GM12878 (cell line): ENCODE results near the gene SPATA2. TPM values are rescaled to one million over a fixed set of nuclear protein-coding genes. Genes with fewer than 3 reads are reported as not detected.

ENCODE experiments used
- ATAC-seq: fragments of 200-7000 bp; cut with Tn5 transposase; 3 replicates; pipeline ENCODE4 v1.9.1; 2020; ENCODE audit warnings: mild to moderate bottlenecking, moderate library complexity
- BruUV-seq: library from RNA; stranded (reverse); fragments of 400-500 nt; replicated peaks from 2 replicates; lab custom pipeline; 2021; lab: Mats Ljungman, UMichigan
- CTCF ChIA-PET: fragments of 300-600 bp; sonication (Branson Sonifier 250); formaldehyde crosslinking; extraction: SDS; loops from one replicate; lab custom pipeline; 2021; ENCODE audit warnings: inconsistent platforms; lab: Yijun Ruan, JAX
- POLR2A ChIA-PET: fragments of 350-600 bp; formaldehyde crosslinking; extraction: SDS; loops from one replicate; lab custom pipeline; 2021; ENCODE audit warnings: inconsistent platforms; lab: Charles Lee
- RAD21 ChIA-PET: fragments of 300-600 bp; sonication (Branson Sonifier 250); formaldehyde crosslinking; loops from one replicate; lab custom pipeline; 2023; ENCODE audit warnings: antibody characterized with exemption; ENCODE audit not compliant: unreplicated experiment; lab: Charles Lee
- SMC1A ChIA-PET: fragments of 300-600 bp; sonication (Branson Sonifier 250); formaldehyde crosslinking; loops from one replicate; lab custom pipeline; 2023; ENCODE audit not compliant: unreplicated experiment, uncharacterized antibody; lab: Charles Lee
- DNase-seq: peaks from one replicate; pipeline ENCODE4 v3.0.0-alpha.2; 2011; ENCODE audit warnings: low read depth, low spot score
- FAIRE-seq: peaks from 3 replicates; lab custom pipeline; 2011; peaks lifted over from hg19 to GRCh38; lab: Jason Lieb, UNC
- H2AFZ ChIP-seq: 2 replicates; pipeline ENCODE4 v1.6.0; 2011; ENCODE audit warnings: low read depth, low read length, control low read depth; ENCODE audit not compliant: control insufficient read depth
- H3K27ac ChIP-seq: 2 replicates; pipeline ENCODE4 v1.5.1; 2011; ENCODE audit warnings: control low read depth; ENCODE audit not compliant: control insufficient read depth, insufficient read depth
- H3K27me3 ChIP-seq, 2 experiments: replicated peaks in 1 of 2; 2 replicates each; pipeline versions ENCODE4 v1.6.0 to v1.6.1; 2011; ENCODE audit warnings: low read length in 1 of 2; ENCODE audit not compliant: control insufficient read depth in 2 of 2, insufficient read depth in 2 of 2
- H3K36me3 ChIP-seq, 2 experiments: 2 replicates each; pipeline ENCODE4 v1.5.1; 2011; ENCODE audit warnings: low read length in 1 of 2; ENCODE audit not compliant: control insufficient read depth in 2 of 2, insufficient read depth in 2 of 2
- H3K4me1 ChIP-seq: 2 replicates; pipeline ENCODE4 v1.6.1; 2011; ENCODE audit warnings: mild to moderate bottlenecking, low read length, moderate library complexity, mixed read lengths; ENCODE audit not compliant: control insufficient read depth, insufficient read depth
- H3K4me2 ChIP-seq: 2 replicates; pipeline ENCODE4 v1.6.0; 2011; ENCODE audit warnings: control low read depth; ENCODE audit not compliant: control insufficient read depth, insufficient read depth
- H3K4me3 ChIP-seq: fragments of 200-600 bp; sonication (generic); 2 replicates; pipeline ENCODE4 v1.5.1; 2016
- H3K79me2 ChIP-seq: 2 replicates; pipeline ENCODE4 v1.6.0; 2011; ENCODE audit warnings: low read length; ENCODE audit not compliant: control insufficient read depth, insufficient read depth
- H3K9ac ChIP-seq: 2 replicates; pipeline ENCODE4 v1.8.0; 2011; ENCODE audit warnings: low read length, control low read depth, mixed read lengths; ENCODE audit not compliant: control insufficient read depth, insufficient read depth
- H3K9me3 ChIP-seq: replicated peaks from 3 replicates; pipeline ENCODE4 v1.5.1; 2011; ENCODE audit warnings: mild to moderate bottlenecking, low read length; ENCODE audit not compliant: control insufficient read depth, insufficient read depth
- H4K20me1 ChIP-seq: 2 replicates; pipeline ENCODE4 v1.6.0; 2011; ENCODE audit not compliant: control insufficient read depth, insufficient read depth
- BACH1 ChIP-seq: fragments of 450-650 bp; IDR thresholded peaks from 2 replicates; pipeline ENCODE4 v1.6.1; 2017; ENCODE audit warnings: mild to moderate bottlenecking, borderline replicate concordance
- BRCA1 ChIP-seq: IDR thresholded peaks from 2 replicates; pipeline ENCODE4 v1.6.1; 2011; ENCODE audit warnings: low read depth, low read length, improper control_type of control experiment
- CBX3 ChIP-seq: fragments of 200-600 bp; sonication (generic); IDR thresholded peaks from 2 replicates; pipeline ENCODE4 v1.6.1; 2016; ENCODE audit warnings: low read depth, borderline replicate concordance
- CREB1 ChIP-seq: IDR thresholded peaks from 2 replicates; pipeline ENCODE4 v1.6.1; 2012; ENCODE audit warnings: low read depth, mild to moderate bottlenecking, inconsistent platforms
- CREM ChIP-seq: IDR thresholded peaks from 2 replicates; pipeline ENCODE4 v1.6.1; 2014; ENCODE audit warnings: antibody characterized with exemption, low read depth
- EP300 ChIP-seq, 2 experiments: fragments of 150-350 bp in 1 of 2; IDR thresholded peaks; 2 replicates each; pipeline ENCODE4 v1.6.1; 2011 to 2012; ENCODE audit warnings: low read depth in 2 of 2, low read length in 2 of 2, borderline replicate concordance in 1 of 2, improper control_type of control experiment in 1 of 2, inconsistent platforms in 1 of 2; ENCODE audit not compliant: control insufficient read depth in 1 of 2
- PAX5 ChIP-seq: IDR thresholded peaks from 2 replicates; pipeline ENCODE4 v1.6.1; 2011; ENCODE audit warnings: low read depth, low read length, borderline replicate concordance
- RB1 ChIP-seq: fragments of 450-650 bp; formaldehyde crosslinking; IDR thresholded peaks from 2 replicates; pipeline ENCODE4 v1.6.1; 2017; ENCODE audit warnings: mild to moderate bottlenecking, borderline replicate concordance
- RCOR1 ChIP-seq: conservative IDR thresholded peaks from 2 replicates; pipeline ENCODE4 v1.6.1; 2012; ENCODE audit warnings: low read depth, low read length, improper control_type of control experiment
- SREBF2 ChIP-seq: IDR thresholded peaks from 2 replicates; pipeline ENCODE4 v1.6.1; 2012; ENCODE audit warnings: mild to moderate bottlenecking, low read length
- SUZ12 ChIP-seq: fragments of 200-600 bp; sonication (generic); IDR thresholded peaks from one replicate; pipeline ENCODE4 v1.6.1; 2018; ENCODE audit warnings: antibody characterized with exemption, mild to moderate bottlenecking; ENCODE audit not compliant: unreplicated experiment
- TCF7 ChIP-seq: IDR thresholded peaks from 2 replicates; pipeline ENCODE4 v1.6.1; 2014; ENCODE audit warnings: antibody characterized with exemption, borderline replicate concordance
- ZNF274 ChIP-seq: IDR thresholded peaks from one replicate; pipeline ENCODE4 v1.8.0; 2011; ENCODE audit not compliant: insufficient read length, insufficient read depth
- ZZZ3 ChIP-seq: IDR thresholded peaks from 2 replicates; pipeline ENCODE4 v1.6.1; 2011; ENCODE audit warnings: low read depth; ENCODE audit not compliant: control insufficient read depth, insufficient read length
- WGBS: methylation state at CpG from one replicate; pipeline ENCODE4 v1.1.6; 2016; ENCODE audit warnings: low lambda C conversion rate; ENCODE audit not compliant: insufficient replicate concordance, insufficient coverage; ENCODE audit errors: missing lambda C conversion rate; 5-methylcytosine and 5-hydroxymethylcytosine counted together
- in situ Hi-C: fragments of 300-500 bp; cut with MboI; formaldehyde crosslinking; loops from 9 replicates; pipeline ENCODE4 v1.14.3; 2018; ENCODE audit warnings: mixed read lengths
- intact Hi-C: fragments of 100-400 bp; cut with micrococcal nuclease; formaldehyde crosslinking; loops from one replicate; pipeline ENCODE4 v1.14.2; 2022; ENCODE audit not compliant: unreplicated experiment
- polyA plus RNA-seq, 11 experiments: library from polyadenylated mRNA; depleted of rRNA in 4 of 11; unstranded in 6 of 11; stranded (reverse) in 5 of 11; fragments of >200 nt; fragmentation: Nextera tagmentation in 4 of 11; fragmentation: Illumina TruSeq in 1 of 11; extraction: Ambion mirVana in 4 of 11; extraction: Trizol in 1 of 11; gene quantifications; 1 replicate in 1 of 11; 2 replicates in 10 of 11; pipeline versions ENCODE4 v1.2.1 to v1.2.3, GENCODE V29; 2011 to 2016; ENCODE audit warnings: inconsistent platforms in 2 of 11, missing spikeins in 2 of 11, low read depth in 1 of 11
- total RNA-seq, 4 experiments: library from RNA; depleted of rRNA in 3 of 4; stranded (reverse); fragments of >200 nt in 3 of 4; fragmentation: Illumina TruSeq in 1 of 4; extraction: Trizol in 1 of 4; gene quantifications; 2 replicates each; pipeline versions ENCODE4 v1.2.1 to v1.2.3, GENCODE V29; 2013 to 2021
- TF ChIP-seq, protein P1 (sequence below): fragments of 450-650 bp; IDR thresholded peaks from 2 replicates; pipeline ENCODE4 v1.6.1; 2016; ENCODE audit warnings: mild to moderate bottlenecking
- TF ChIP-seq, protein P2 (sequence below): fragments of 450-650 bp; IDR thresholded peaks from 2 replicates; pipeline ENCODE4 v1.6.1; 2018; ENCODE audit warnings: mild to moderate bottlenecking, low read depth, moderate library complexity; ENCODE audit not compliant: partially characterized antibody

Gene SPATA2
- total and polyA plus RNA-seq, 10 of the 15 experiments (the other 5 are each of a cell fraction or from before 2014, with no cell fraction given): 0.93 to 11.7 (median 5.6) TPM

DNA sequence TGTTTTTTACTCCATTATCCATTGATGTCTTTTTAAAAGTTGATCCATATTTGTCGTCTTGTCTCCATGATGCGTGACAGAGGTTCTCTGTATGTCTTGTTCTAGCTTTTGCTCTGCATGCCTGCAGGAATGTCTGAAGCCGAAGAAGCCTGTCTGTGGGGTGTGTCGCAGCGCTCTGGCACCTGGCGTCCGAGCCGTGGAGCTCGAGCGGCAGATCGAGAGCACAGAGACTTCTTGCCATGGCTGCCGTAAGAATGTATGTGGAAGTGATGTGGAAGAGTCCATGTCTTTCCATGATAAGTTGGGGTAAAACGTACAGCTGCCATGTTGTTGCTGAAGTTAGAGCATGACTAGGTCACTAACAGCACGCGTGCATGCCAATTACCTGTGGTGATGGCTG lies 26.1 kb upstream of the SPATA2 start:
- H4K20me1 ChIP-seq: peaks cover 4% of the 10 kb centered on the region; the same call in 1 of the 2 replicates
- no peak overlapping the region for H2AFZ ChIP-seq
- ChIA-PET CTCF (interaction anchor here (0.6 to 0.7 kb wide), 2 partner anchors 96 to 333 kb away, joined by 3 read pairs; no protein-coding TSS in a partner anchor), RAD21 (no interaction called here), SMC1A (interaction anchor here (1.0 to 1.2 kb wide), 2 partner anchors 8 to 35 kb away, joined by 3 read pairs; no protein-coding TSS in a partner anchor), POLR2A (no interaction called here)
- in situ Hi-C loops: no loop called here
- H3K27me3 ChIP-seq: no peaks in the 10 kb centered on the region
- no peaks in the 10 kb centered on the region for H3K9me3 ChIP-seq
- no peak overlapping the region for H3K4me2 ChIP-seq
- no peak overlapping the region for H3K9ac ChIP-seq
- intact Hi-C loops: no loop called here
- peaks cover 0 to 24% of the 10 kb centered on the region in 2 experiments for H3K36me3 ChIP-seq
- no TSS peak for BruUV-seq
- 0 out of 2 replicates have a peak, but pooled peaks cover 7% of the 10 kb centered on the region for H3K4me1 ChIP-seq
- 95% methylated on average over 15 of the region's 15 CpGs for WGBS
- TF ChIP-seq ZZZ3 (no peak), BACH1 (no peak), TCF7 (no peak), RCOR1 (no peak), EP300 (IDR thresholded peaks at IDR 0.05; ENCODE audit: borderline replicate concordance in 1 of 2, control insufficient read depth in 1 of 2, low read depth in 2 of 2, low read length in 2 of 2) (no peak), SUZ12 (no peak), RB1 (no peak), CREB1 (no peak), ZNF274 (no peak), BRCA1 (no peak), SREBF2 (no peak), CREM (no peak), PAX5 (no peak), CBX3 (no peak)
- TF ChIP-seq, protein P1, sequence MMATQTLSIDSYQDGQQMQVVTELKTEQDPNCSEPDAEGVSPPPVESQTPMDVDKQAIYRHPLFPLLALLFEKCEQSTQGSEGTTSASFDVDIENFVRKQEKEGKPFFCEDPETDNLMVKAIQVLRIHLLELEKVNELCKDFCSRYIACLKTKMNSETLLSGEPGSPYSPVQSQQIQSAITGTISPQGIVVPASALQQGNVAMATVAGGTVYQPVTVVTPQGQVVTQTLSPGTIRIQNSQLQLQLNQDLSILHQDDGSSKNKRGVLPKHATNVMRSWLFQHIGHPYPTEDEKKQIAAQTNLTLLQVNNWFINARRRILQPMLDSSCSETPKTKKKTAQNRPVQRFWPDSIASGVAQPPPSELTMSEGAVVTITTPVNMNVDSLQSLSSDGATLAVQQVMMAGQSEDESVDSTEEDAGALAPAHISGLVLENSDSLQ: no peak
- TF ChIP-seq, protein P2, sequence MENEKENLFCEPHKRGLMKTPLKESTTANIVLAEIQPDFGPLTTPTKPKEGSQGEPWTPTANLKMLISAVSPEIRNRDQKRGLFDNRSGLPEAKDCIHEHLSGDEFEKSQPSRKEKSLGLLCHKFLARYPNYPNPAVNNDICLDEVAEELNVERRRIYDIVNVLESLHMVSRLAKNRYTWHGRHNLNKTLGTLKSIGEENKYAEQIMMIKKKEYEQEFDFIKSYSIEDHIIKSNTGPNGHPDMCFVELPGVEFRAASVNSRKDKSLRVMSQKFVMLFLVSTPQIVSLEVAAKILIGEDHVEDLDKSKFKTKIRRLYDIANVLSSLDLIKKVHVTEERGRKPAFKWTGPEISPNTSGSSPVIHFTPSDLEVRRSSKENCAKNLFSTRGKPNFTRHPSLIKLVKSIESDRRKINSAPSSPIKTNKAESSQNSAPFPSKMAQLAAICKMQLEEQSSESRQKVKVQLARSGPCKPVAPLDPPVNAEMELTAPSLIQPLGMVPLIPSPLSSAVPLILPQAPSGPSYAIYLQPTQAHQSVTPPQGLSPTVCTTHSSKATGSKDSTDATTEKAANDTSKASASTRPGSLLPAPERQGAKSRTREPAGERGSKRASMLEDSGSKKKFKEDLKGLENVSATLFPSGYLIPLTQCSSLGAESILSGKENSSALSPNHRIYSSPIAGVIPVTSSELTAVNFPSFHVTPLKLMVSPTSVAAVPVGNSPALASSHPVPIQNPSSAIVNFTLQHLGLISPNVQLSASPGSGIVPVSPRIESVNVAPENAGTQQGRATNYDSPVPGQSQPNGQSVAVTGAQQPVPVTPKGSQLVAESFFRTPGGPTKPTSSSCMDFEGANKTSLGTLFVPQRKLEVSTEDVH: no peak
- peaks cover 51% of the 10 kb centered on the region for H3K79me2 ChIP-seq
- H3K4me3 ChIP-seq: no peak overlapping the region
- DNase-seq (no peak), ATAC-seq (no peak), FAIRE-seq (no peak)
- H3K27ac ChIP-seq: no peak overlapping the region
